ENCODE measurements around the gene HEMK1.

DNA sequence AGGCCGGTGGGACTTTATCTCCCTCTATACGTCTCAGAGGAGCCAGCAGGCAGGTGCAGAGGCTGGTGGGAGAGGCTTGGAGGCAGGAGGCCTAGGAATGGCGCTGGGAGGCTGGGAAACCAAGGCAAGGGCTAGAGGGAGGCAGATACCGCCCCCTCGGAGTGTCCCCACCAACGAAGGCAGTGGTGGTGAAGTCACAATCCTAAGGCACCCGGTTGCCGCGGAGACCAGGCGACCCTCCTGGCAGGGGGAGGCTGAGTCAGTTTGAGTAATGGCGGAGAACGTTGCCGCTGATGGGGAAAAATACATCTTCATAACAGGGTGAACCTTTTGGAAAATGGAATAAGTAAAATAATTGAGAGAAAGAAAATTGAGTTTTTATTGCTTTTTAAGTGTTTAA is 36.0 kb upstream of the HEMK1 start:
- TF ChIP-seq CTCF (IDR thresholded peaks at IDR 0.05) (no peak), POLR2A (IDR thresholded peaks at IDR 0.05) (no peak)
